Upper lobe of right lung (tissue), 1 donor: Measurements from ENCODE around the gene DROSHA. TPM values are rescaled to one million over a fixed set of nuclear protein-coding genes. Genes with fewer than 3 reads are reported as not detected.

Source experiments
- ATAC-seq: fragments of 200-7000 bp; cut with Tn5 transposase; one replicate; pipeline ENCODE4 v1.9.1; 2020; ENCODE audit warnings: mild to moderate bottlenecking, moderate library complexity
- DNase-seq: peaks from one replicate; pipeline ENCODE4 v3.0.0-alpha.2; 2020
- H3K27ac ChIP-seq: fragments of 200-600 bp; one replicate; pipeline ENCODE4 v1.8.0; 2022
- H3K27me3 ChIP-seq: fragments of 200-600 bp; one replicate; pipeline ENCODE4 v1.8.0; 2022; ENCODE audit warnings: mild to moderate bottlenecking
- H3K36me3 ChIP-seq: fragments of 200-600 bp; one replicate; pipeline ENCODE4 v1.8.0; 2022
- H3K4me1 ChIP-seq: fragments of 200-600 bp; one replicate; pipeline ENCODE4 v1.8.0; 2022
- H3K4me3 ChIP-seq: fragments of 200-600 bp; one replicate; pipeline ENCODE4 v1.8.0; 2022; ENCODE audit warnings: mild to moderate bottlenecking
- H3K9me3 ChIP-seq: fragments of 200-600 bp; one replicate; pipeline ENCODE4 v1.8.0; 2022
- intact Hi-C: fragments of 100-400 bp; cut with DNase I; formaldehyde crosslinking; loops from one replicate; pipeline ENCODE4 v1.11.0; 2022
- total RNA-seq: library from RNA; stranded (reverse); fragmentation: NEBNext Ultra II Directional; extraction: Animal tissue kit (Norgen Biotek cat#: 25700); gene quantifications from one replicate; pipeline ENCODE4 v1.2.1, GENCODE V29; 2021
- TF ChIP-seq, protein P1 (sequence below): fragments of 200-600 bp; IDR thresholded peaks from one replicate; pipeline ENCODE4 v1.8.0; 2022; ENCODE audit warnings: antibody characterized with exemption
- donor health status: DM: no; HTN: yes; CAD: no; lungs with severe emphysema.

DROSHA gene
- total RNA-seq, 1 donor from 2014 or later, result 50.9 TPM

DNA sequence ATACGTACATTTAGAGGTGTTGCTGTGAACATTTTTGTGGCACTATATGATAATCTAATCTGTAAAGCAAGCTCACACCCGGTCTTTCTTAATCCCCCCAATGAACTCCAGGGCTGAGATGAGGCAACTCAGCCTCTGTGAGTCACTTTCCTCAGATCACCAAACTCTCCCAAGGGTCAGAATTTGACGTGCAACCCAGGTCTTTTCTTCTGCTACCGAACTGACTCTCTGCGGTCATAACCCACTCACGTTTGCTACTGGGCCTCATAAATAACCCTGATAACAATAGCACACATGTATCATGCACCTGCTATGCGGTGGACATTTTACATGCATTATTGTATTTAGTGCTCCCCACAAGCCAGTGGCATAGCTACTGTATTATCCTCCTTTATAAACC, 153.1 kb downstream of the DROSHA start:
- H3K9me3 ChIP-seq, result no peaks in the 10 kb centered on the region
- no peak overlapping the region for H3K27ac ChIP-seq
- no peak overlapping the region for H3K4me3 ChIP-seq
- DNase-seq, result no peak
- no peak for ATAC-seq
- no peaks in the 10 kb centered on the region for H3K27me3 ChIP-seq
- no peaks in the 10 kb centered on the region for H3K4me1 ChIP-seq
- TF ChIP-seq, protein P1, sequence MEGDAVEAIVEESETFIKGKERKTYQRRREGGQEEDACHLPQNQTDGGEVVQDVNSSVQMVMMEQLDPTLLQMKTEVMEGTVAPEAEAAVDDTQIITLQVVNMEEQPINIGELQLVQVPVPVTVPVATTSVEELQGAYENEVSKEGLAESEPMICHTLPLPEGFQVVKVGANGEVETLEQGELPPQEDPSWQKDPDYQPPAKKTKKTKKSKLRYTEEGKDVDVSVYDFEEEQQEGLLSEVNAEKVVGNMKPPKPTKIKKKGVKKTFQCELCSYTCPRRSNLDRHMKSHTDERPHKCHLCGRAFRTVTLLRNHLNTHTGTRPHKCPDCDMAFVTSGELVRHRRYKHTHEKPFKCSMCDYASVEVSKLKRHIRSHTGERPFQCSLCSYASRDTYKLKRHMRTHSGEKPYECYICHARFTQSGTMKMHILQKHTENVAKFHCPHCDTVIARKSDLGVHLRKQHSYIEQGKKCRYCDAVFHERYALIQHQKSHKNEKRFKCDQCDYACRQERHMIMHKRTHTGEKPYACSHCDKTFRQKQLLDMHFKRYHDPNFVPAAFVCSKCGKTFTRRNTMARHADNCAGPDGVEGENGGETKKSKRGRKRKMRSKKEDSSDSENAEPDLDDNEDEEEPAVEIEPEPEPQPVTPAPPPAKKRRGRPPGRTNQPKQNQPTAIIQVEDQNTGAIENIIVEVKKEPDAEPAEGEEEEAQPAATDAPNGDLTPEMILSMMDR, result no peak
- H3K36me3 ChIP-seq, result no peaks in the 10 kb centered on the region
- intact Hi-C loops, result no loop called here

DNA sequence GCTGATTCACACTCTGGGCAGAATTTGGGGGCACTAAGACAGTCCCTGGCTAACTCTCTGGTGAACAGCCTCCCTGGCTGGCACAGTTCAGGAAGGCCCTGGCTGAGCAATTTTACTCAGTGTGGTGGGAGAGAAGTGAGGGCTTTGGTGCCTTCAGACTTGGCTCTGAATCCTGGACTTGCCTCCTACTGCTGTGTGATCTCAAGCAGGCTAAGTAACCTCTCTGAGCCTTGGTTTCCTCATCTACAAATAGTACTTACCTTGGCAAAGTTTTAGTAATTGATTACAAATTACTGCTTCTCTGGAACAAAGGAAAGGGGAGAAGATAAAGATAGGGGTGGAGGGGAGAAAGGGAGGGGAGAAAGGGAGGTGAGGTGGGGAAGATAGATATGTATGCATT, 153.8 kb downstream of the DROSHA start:
- Histone ChIP-seq H3K9me3 (no peaks in the 10 kb centered on the region), H3K27ac (no peak overlapping the region), H3K4me1 (no peaks in the 10 kb centered on the region), H3K4me3 (no peak overlapping the region), H3K36me3 (no peaks in the 10 kb centered on the region), H3K27me3 (no peaks in the 10 kb centered on the region)
- intact Hi-C loops, result no loop called here
- TF ChIP-seq, protein P1, result no peak
- ATAC-seq (no peak), DNase-seq (no peak)

GRCh38 chr5:31377274-31377946, 154.5 kb downstream of the DROSHA start:
- H3K9me3 ChIP-seq, result no peaks in the 10 kb centered on the region
- H3K27ac ChIP-seq, result no peak overlapping the region
- H3K27me3 ChIP-seq, result no peaks in the 10 kb centered on the region
- H3K36me3 ChIP-seq, result no peaks in the 10 kb centered on the region
- ATAC-seq (no peak), DNase-seq (no peak)
- TF ChIP-seq, protein P1, result no peak
- no peaks in the 10 kb centered on the region for H3K4me1 ChIP-seq
- no peak overlapping the region for H3K4me3 ChIP-seq
- intact Hi-C loops, result no loop called here

GRCh38 chr5:31375999-31376720, 155.7 kb downstream of the DROSHA start:
- ATAC-seq, result no peak
- TF ChIP-seq, protein P1, result no peak
- no peak for DNase-seq
- Histone ChIP-seq H3K4me3 (no peak overlapping the region), H3K36me3 (no peaks in the 10 kb centered on the region), H3K9me3 (no peaks in the 10 kb centered on the region), H3K27ac (no peak overlapping the region), H3K27me3 (no peaks in the 10 kb centered on the region), H3K4me1 (no peaks in the 10 kb centered on the region)
- intact Hi-C loops, result no loop called here

DNA sequence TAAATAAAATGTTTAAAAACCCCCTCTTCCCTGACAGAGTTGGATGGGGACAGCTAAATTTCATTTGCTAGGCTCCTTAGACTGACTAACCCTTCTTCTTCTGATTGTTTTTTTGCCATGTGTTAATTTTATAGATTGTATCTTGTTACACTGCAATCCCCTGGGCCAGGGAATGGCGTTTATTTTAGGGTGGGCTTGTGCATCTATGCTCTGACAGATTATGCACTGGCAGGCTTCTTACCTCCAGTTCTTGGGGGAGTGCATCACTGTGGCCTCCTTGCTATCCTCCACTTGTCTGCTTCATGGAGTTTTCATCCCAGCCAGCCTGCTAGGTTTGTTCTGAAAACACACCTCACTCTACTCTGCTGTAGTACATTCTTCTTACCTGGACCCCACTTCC, 159.8 kb downstream of the DROSHA start:
- Histone ChIP-seq H3K27me3 (no peaks in the 10 kb centered on the region), H3K4me3 (no peak overlapping the region), H3K4me1 (no peaks in the 10 kb centered on the region), H3K27ac (no peak overlapping the region), H3K36me3 (no peaks in the 10 kb centered on the region), H3K9me3 (no peaks in the 10 kb centered on the region)
- intact Hi-C loops, result no loop called here
- TF ChIP-seq, protein P1, result no peak
- DNase-seq, result no peak
- no peak for ATAC-seq
